NB4 (cell line): Measurements from ENCODE around the gene FBL.

Experiments
- MAX ChIP-seq: IDR thresholded peaks from 2 replicates; pipeline ENCODE4 v1.6.1; 2011; ENCODE audit warnings: low read depth, low read length
- TF ChIP-seq, protein P1 (sequence below): IDR thresholded peaks from one replicate; pipeline ENCODE4 v1.5.1; 2012; ENCODE audit warnings: low read depth, low read length

- TF ChIP-seq, protein P1, sequence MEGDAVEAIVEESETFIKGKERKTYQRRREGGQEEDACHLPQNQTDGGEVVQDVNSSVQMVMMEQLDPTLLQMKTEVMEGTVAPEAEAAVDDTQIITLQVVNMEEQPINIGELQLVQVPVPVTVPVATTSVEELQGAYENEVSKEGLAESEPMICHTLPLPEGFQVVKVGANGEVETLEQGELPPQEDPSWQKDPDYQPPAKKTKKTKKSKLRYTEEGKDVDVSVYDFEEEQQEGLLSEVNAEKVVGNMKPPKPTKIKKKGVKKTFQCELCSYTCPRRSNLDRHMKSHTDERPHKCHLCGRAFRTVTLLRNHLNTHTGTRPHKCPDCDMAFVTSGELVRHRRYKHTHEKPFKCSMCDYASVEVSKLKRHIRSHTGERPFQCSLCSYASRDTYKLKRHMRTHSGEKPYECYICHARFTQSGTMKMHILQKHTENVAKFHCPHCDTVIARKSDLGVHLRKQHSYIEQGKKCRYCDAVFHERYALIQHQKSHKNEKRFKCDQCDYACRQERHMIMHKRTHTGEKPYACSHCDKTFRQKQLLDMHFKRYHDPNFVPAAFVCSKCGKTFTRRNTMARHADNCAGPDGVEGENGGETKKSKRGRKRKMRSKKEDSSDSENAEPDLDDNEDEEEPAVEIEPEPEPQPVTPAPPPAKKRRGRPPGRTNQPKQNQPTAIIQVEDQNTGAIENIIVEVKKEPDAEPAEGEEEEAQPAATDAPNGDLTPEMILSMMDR: no peak
- TF ChIP-seq MAX: no peak
These were observed 15.3 kb downstream of the FBL start for GRCh38 chr19:39830847-39831246.
